HG03025 (cell line): ENCODE measurements around the gene CGNL1.

Experiments used
- ATAC-seq: cut with Tn5 transposase; IDR thresholded peaks from one replicate; pipeline ENCODE4 v1.9.1; 2021; ENCODE audit warnings: mild to moderate bottlenecking, moderate library complexity; ENCODE audit not compliant: unreplicated experiment, low FRiP score

The CGNL1 gene

DNA sequence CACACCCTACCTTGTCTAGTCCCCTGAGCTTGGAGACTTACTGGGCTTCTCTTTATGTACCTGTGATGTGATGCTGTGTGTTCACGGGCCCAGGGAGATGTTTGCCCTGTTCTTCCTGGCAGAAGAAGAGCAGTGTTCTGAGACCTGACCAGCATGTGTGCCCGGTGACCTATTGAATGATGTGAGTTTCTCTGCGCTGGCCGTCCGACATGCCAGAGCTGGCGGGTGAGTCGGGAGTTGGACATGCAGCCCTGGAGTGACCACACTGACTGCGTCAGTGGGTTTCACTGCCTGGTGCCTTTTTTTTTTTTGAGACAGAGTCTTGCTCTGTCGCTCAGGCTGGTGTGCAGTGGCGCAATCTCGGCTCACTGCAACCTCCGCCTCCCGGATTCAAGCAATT is 42.3 kb downstream of the CGNL1 start:
- no peak for ATAC-seq

DNA sequence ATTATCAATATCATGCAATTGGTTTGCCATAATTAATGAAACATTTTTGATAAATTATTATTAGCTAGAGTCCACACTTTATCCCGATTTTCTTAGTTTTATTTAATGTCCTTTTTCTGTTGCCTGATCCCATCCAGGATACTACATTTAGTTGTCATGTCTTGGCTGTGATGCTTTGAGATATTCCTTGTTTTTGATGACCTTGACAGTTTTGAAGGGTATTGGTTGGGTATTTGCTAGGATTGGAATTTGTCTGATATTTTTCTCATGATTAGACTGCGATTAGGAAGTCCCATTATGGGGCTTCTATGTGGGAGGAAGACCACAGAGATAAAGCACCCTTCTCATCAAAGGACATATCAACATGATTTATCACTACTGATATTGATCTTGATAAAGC is 43.0 kb downstream of the CGNL1 start:
- ATAC-seq: no peak

DNA sequence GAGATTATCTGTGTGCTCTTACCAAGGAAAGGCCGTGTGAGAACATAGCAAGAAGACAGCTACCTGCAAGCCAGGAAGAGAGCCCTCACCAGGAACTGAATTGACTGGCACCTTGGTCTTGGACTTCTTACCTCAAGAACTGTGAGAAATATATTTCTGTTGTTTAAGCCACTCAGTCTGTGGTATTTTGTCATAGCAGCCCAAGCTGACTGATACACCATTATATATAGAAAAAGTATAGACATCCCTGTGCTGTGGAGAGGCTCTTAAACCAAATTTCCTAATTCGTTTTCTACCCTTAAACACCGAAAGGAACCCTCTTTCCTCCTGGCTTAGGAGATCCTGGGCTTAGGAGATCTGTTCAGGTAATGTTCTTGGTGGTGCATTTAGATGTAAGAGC is 44.8 kb downstream of the CGNL1 start:
- no peak for ATAC-seq

DNA sequence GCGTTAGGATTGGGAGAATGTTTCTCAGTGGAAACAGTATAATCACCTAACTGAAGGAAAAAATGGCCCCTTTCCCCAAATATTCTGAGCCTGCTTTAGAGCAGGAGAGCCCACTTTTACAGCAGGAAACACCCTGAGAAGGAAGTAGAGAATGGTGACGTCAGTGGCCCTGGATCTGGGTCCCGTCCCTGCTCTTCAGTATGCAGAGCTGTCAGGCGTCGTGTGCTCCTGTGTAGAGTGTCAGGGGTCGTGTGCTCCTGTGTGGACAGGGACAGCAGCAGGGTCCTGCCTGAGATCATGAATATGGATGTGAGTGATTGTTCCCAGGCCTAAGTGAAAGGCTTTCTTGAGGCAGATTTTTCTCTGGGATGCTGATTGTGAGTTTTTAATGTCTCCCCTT is 45.2 kb downstream of the CGNL1 start:
- no peak for ATAC-seq

DNA sequence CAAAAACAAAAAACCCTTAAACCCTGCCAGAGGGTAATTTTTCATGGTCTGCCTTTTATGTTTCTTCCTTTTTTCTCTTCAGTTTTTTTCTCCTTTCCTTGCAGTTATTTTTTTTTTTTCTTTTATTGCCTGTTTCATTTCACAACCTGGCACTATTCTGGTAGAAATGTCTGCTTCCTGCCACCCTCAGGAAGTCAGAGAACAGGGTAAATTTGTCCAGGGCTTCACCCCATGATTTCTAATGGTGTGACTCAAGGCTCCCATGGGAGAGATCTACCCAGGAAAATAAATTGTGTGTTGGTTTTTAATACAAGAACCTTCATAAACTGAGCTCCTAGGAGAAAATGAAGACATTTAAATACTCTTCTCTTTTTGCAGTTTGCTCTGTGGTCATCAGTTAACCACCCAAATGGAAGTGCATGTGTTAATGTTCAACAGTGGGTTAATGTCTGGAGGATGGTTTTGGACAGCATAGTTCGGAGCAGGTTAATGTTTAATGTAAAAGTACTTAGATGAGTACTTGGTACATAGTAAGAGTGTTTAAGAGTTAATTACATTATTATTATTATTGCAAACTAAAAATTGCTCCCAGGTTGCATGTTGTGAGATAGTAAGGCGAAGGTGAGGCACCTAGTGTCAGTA is 45.9 kb downstream of the CGNL1 start:
- ATAC-seq: no peak

DNA sequence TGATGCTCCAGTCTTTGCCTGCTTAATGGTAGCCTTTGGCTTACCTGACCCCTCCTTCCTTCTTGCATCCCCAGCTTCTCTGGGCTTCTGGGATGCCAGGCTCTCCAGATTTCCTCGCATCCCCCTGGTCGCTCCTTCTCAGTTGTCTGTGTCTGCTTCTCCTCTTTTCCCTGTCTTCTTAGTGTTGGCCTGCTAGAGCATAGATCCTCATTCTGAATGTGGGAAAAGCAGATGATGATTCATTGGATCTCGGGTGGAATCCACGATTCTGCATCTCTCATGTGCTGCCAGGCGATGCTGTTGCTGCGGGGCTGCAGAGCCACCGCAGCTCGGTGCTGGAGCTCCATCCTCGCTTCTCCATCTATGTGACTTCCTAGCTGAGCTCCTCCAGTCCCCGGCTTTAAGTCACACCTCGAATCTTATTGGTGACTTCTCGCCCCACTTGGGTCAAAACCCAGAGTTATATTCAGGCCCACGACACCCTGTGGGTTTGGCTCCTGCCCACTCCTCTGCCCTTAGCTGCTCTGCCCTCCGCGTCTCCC is 47.4 kb downstream of the CGNL1 start:
- ATAC-seq: no peak

DNA sequence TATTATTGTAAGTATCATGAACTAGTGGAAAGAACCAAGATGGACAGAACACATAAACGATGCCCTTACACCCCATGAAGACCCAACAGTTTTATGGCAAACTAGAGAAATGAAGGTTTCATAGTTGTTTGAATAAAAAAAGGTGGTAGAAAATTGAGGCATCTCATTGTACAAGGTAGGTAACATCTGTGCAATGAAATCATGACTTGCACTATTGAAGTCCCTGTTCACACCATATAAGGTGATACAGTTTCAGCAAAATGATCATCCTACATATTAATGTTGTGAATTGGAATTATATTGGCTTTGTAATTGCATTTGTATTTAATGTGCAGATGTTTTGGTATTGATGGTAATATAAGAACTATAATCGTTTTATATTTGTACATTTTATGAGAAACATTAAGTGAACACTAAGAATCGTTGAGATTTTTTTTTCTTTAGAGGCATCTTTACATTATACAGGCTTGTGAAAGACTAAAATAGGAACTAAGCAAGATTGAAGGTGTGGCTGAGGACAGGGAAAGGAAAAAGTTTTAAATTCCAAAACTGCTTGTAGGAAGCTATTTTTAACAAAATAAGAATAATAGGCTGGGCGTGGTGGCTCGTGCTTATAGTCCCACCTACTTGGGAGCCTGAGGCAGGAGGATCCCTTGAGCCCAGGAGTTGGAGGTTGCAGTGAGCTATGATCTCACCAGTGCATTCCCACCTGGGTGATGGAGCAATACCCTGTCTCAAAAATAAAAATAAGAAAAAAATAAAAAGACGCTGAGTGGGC is 48.5 kb downstream of the CGNL1 start:
- no peak for ATAC-seq

DNA sequence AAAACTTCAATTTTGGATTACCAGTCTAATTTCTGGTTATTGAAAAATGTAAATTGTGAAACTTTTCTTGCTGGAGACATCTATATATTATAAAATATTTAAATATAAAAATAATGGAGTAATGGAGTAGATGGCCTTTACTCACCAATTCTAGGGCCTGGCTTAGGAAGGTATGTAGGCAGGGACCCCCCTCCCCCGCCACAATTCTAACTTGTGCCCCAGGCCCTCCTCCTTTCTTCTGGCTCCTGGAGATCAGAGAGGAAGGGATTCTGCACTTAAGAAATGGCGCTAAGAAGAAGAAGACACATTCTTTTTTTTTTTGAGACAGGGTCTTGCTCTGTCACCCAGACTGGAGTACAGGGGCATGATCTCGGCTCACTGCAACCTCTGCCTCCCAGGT is 49.5 kb downstream of the CGNL1 start:
- no peak for ATAC-seq

DNA sequence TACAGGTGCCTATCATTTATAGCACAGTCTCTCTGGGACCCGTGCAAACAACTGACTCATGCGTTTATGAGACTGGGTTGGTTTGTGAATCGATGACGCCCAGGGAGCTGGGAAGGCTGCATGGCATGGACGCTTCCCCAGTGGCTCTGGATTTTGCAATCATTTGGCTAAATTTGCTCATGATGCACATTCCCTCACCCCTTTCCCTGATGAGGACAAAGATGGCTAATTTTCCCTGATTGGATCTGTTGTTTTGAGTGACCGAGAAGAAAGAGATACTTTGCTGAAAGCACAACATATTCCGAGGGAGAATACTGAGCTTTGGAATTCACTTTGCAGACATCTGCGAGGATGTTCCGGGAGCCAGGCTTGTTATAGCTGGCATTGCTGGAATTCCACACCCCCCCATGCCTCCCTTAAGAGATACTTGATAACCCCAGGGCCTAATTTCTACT is 51.1 kb downstream of the CGNL1 start:
- no peak for ATAC-seq

DNA sequence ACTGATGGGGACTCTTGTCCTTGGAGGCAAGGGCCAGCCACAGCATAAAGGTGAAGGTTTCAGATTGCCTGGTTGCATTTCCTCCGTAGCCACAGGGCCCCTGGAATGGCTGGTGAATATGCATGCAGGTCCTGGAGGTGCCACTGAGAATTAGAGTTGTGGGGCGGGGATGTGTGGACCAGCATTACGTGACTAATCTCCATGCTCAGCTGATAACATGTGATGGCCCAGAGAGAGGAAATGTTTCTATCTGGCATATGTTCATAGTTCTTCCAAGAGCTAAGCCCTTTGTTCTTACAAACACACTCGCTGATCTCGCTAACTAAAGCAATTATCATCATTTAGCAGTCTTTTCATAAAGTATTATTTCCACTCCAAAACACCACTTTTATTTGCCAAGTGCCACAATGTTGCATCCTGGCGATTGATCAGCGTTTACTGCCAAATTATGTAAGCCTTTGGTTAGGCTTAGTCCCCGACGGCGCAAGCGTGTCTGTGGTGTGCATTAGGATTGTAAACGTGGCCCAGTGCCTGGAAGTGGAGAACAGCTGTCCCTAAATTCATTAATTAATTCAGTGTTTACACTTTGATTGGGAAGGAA is 55.9 kb downstream of the CGNL1 start:
- no peak for ATAC-seq

DNA sequence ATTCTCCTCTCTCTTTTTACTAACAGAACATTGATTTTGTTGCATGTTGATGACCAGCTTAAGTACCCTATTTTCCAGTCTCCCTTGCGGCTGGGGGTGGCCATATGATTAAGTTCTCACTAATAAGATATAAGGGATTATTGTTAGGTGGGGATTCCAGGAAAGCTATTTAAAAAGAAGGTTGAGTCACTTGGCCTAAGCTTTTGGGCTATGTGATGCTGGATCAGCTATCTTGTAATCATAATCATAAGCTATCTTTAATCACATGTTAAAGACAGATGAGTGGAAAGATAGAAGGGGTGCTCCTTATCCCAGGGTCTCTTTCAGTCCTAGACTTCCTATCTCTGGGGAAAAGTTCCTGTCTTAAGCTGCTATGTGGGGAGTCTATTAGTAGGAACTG is 59.9 kb downstream of the CGNL1 start:
- ATAC-seq: no peak

DNA sequence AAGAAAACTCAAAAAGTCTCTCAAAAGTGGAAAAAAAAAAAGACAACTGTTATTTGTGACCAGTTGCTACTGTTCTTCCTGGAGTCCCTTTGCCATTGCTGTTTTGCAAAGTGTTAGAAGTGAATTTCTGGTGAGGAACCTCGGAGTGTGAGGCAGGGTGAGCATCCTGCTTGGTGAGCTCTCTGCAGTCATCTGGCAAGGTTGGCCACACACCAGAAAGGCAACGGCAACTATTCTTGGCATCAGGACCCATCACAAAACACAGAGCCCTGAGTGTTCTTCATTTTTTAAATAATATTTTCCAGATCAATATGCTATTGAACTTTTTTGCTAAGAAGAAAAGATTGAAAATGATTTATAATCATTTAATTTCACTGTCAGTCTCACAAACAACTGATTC is 60.7 kb downstream of the CGNL1 start:
- no peak for ATAC-seq

DNA sequence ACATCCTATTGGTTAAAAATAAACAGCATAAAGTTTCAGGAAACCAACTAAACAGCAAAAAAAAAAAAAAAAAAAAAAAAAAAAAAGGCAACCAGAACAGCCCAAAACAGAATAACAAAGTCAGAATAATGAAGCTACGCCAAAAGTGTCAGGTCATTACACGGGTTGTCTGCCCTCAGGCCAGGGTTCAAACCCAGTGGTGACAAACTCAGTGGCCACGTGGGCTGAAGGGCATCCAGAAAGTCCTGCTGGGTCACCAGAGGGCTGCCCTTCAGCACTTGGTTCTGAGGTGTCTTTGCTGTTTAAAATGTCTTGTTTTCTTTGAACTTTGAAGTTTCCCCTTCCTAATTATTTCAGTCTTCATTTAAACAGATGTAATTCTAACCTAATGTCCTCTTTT is 61.3 kb downstream of the CGNL1 start:
- no peak for ATAC-seq

DNA sequence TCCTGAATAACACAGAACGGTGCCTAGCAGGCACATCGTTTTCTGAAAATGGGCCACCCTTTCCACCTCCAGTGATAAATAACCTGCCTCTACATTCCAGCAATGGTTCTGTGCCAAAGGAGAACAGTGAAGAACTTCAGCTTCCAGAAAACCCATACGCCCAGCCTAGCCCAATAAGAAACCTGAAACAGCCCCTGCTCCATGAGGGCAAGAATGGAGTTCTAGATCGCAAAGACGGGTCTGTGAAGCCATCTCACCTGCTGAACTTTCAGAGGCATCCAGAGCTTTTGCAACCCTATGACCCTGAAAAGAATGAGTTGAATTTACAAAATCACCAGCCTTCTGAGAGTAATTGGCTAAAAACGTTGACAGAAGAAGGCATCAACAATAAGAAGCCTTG is 61.9 kb downstream of the CGNL1 start:
- ATAC-seq: no peak

DNA sequence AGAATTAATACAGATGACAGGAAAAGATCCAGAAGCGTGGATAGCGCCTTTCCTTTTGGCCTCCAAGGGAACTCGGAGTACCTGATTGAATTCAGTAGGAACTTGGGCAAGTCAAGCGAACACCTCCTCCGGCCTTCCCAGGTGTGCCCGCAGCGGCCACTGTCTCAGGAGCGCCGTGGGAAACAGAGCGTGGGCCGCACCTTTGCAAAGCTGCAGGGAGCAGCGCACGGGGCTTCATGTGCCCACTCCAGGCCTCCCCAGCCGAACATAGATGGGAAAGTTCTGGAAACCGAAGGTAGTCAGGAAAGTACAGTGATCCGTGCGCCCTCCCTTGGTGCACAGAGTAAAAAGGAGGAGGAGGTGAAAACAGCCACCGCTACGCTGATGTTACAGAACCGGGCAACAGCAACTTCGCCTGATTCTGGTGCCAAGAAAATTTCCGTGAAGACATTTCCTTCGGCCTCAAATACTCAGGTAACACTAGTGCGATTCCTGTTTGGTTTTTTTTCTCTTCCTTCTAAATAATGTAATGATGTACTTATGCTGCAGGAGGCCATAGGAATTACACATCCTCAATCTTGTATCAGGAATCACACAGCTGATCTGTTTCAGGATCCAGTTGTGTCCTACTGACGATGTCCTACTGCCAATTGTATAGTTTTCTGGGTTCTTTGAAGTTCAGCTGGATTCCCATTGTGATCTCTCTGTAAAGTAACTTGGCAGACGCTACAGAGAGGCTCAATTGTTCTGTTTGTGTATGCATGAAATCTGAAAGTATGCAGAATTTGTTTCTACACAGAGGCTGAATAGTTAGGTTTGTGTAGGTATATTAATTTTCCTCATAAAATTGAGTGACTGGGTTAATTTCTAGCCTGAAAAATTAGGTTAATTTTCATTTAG is 63.1 kb downstream of the CGNL1 start:
- ATAC-seq: no peak

DNA sequence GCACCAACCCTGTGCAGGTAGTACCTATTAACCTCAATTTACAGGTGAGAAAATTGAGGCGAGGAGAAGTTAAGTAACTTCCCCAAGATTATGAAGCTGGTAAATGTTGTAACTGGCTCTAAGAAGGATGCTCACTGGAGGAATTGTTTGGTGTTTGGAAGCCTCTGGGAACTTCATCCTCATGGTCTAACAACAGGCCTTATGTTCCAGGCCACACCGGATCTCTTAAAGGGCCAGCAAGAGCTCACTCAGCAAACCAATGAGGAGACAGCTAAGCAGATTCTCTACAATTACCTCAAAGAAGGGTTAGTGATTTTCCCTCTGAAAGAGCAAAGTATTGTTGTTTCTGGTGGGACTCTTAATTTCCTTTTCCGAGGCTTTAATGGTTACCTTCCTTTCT is 63.9 kb downstream of the CGNL1 start:
- ATAC-seq: no peak

DNA sequence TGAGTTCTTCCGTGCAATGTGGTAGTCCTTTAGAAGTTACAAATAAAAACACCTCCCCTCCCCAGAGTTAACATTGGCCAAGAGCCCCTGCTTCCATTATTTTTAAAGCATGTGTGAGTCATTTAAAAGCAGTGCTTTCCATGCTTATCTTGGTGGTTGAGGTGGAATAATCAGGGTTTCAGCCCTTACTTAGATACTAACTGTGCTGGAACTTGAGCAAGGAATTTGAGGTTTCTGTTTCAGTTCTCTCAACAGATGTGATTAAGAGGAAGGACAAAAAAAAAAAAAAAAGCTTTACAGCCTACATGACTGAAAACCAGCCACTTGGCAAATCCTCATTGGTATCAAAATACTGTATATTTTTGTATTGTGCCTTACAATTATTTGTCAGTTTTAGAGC is 64.5 kb downstream of the CGNL1 start:
- ATAC-seq: no peak

DNA sequence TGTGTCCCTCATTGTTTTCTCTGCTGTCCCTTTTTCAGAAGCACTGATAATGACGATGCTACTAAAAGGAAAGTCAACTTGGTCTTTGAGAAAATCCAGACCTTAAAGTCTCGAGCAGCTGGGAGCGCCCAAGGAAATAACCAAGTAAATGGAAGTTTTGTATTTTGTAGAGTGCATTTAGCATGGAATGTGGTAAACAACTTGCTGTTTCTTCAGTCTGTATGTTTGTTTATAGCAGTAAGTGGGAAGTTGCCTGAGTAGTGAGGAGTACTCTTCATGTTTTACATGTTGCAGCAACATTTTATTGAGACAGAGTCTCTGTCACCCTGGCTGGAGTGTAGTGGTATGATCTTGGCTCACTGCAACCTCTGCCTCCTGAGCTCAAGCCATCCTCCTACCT is 66.0 kb downstream of the CGNL1 start:
- no peak for ATAC-seq

DNA sequence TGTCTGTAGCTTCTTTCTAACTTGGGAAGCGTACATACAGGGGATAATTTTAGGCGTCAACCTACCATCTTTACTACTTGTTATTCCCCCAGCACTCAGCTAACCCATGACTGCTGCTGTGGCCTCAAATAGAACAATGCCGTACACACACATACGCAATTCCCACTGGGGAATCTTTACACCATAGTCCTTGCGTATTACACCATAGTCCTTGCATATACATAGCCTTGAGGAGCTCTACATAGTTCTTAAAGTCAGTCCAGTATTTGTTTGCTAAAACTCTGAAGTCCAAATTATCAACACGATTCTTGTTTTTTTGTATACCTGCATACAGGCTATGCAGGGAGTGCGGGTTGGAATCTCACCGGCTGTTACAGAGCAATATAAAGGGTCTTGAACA is 67.2 kb downstream of the CGNL1 start:
- ATAC-seq: no peak

DNA sequence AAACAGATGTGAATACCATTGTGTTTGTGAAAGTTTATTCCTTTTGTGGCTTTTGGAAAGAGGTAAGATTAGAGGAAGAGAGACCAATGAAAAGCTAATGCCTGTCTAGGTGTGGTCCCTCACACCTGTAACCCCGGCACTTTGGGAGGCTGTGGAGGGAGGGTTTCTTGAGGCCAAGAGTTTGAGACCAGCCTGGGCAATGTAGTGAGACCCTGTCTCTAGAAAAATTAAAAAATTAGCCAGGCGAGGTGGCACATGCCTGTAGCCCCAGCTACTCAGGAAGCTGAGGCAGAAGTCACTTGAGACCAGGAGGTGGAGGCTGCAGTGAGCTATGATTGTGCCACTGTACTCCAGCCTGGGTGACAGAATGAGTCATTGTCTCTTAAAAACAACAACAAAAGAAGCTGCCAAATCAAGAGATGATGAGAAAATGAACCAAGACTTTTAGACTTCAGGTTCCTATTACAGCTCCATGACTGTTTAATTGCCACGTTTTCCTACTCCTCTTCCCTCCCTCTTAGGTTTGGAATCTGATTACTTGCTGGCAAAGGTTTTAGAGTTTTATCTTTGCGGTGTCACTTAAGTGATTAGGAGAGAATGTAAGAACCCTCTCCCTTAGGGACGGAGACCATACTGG is 68.7 kb downstream of the CGNL1 start:
- ATAC-seq: no peak
